GM12878 (cell line): ENCODE results near the gene RANBP9. TPM values are rescaled to one million over a fixed set of nuclear protein-coding genes. Genes with fewer than 3 reads are reported as not detected.

Experiments used
- ATAC-seq: fragments of 200-7000 bp; cut with Tn5 transposase; 3 replicates; pipeline ENCODE4 v1.9.1; 2020; ENCODE audit warnings: mild to moderate bottlenecking, moderate library complexity
- BruUV-seq: library from RNA; stranded (reverse); fragments of 400-500 nt; replicated peaks from 2 replicates; lab custom pipeline; 2021; lab: Mats Ljungman, UMichigan
- CTCF ChIA-PET: fragments of 300-600 bp; sonication (Branson Sonifier 250); formaldehyde crosslinking; extraction: SDS; loops from one replicate; lab custom pipeline; 2021; ENCODE audit warnings: inconsistent platforms; lab: Yijun Ruan, JAX
- POLR2A ChIA-PET: fragments of 350-600 bp; formaldehyde crosslinking; extraction: SDS; loops from one replicate; lab custom pipeline; 2021; ENCODE audit warnings: inconsistent platforms; lab: Charles Lee
- RAD21 ChIA-PET: fragments of 300-600 bp; sonication (Branson Sonifier 250); formaldehyde crosslinking; loops from one replicate; lab custom pipeline; 2023; ENCODE audit warnings: antibody characterized with exemption; ENCODE audit not compliant: unreplicated experiment; lab: Charles Lee
- SMC1A ChIA-PET: fragments of 300-600 bp; sonication (Branson Sonifier 250); formaldehyde crosslinking; loops from one replicate; lab custom pipeline; 2023; ENCODE audit not compliant: unreplicated experiment, uncharacterized antibody; lab: Charles Lee
- DNase-seq: peaks from one replicate; pipeline ENCODE4 v3.0.0-alpha.2; 2011; ENCODE audit warnings: low read depth, low spot score
- FAIRE-seq: peaks from 3 replicates; lab custom pipeline; 2011; peaks lifted over from hg19 to GRCh38; lab: Jason Lieb, UNC
- H2AFZ ChIP-seq: 2 replicates; pipeline ENCODE4 v1.6.0; 2011; ENCODE audit warnings: low read depth, low read length, control low read depth; ENCODE audit not compliant: control insufficient read depth
- H3K27ac ChIP-seq: 2 replicates; pipeline ENCODE4 v1.5.1; 2011; ENCODE audit warnings: control low read depth; ENCODE audit not compliant: control insufficient read depth, insufficient read depth
- H3K27me3 ChIP-seq, 2 experiments: replicated peaks in 1 of 2; 2 replicates each; pipeline versions ENCODE4 v1.6.0 to v1.6.1; 2011; ENCODE audit warnings: low read length in 1 of 2; ENCODE audit not compliant: control insufficient read depth in 2 of 2, insufficient read depth in 2 of 2
- H3K36me3 ChIP-seq, 2 experiments: 2 replicates each; pipeline ENCODE4 v1.5.1; 2011; ENCODE audit warnings: low read length in 1 of 2; ENCODE audit not compliant: control insufficient read depth in 2 of 2, insufficient read depth in 2 of 2
- H3K4me1 ChIP-seq: 2 replicates; pipeline ENCODE4 v1.6.1; 2011; ENCODE audit warnings: mild to moderate bottlenecking, low read length, moderate library complexity, mixed read lengths; ENCODE audit not compliant: control insufficient read depth, insufficient read depth
- H3K4me2 ChIP-seq: 2 replicates; pipeline ENCODE4 v1.6.0; 2011; ENCODE audit warnings: control low read depth; ENCODE audit not compliant: control insufficient read depth, insufficient read depth
- H3K4me3 ChIP-seq: fragments of 200-600 bp; sonication (generic); 2 replicates; pipeline ENCODE4 v1.5.1; 2016
- H3K79me2 ChIP-seq: 2 replicates; pipeline ENCODE4 v1.6.0; 2011; ENCODE audit warnings: low read length; ENCODE audit not compliant: control insufficient read depth, insufficient read depth
- H3K9ac ChIP-seq: 2 replicates; pipeline ENCODE4 v1.8.0; 2011; ENCODE audit warnings: low read length, control low read depth, mixed read lengths; ENCODE audit not compliant: control insufficient read depth, insufficient read depth
- H3K9me3 ChIP-seq: replicated peaks from 3 replicates; pipeline ENCODE4 v1.5.1; 2011; ENCODE audit warnings: mild to moderate bottlenecking, low read length; ENCODE audit not compliant: control insufficient read depth, insufficient read depth
- H4K20me1 ChIP-seq: 2 replicates; pipeline ENCODE4 v1.6.0; 2011; ENCODE audit not compliant: control insufficient read depth, insufficient read depth
- ATF7 ChIP-seq: fragments of 450-650 bp; IDR thresholded peaks from 2 replicates; pipeline ENCODE4 v1.6.1; 2016; ENCODE audit warnings: low read depth, mild to moderate bottlenecking
- BCL11A ChIP-seq: IDR thresholded peaks from 2 replicates; pipeline ENCODE4 v1.6.1; 2011; ENCODE audit warnings: low read depth, low read length
- BMI1 ChIP-seq: fragments of 450-650 bp; IDR thresholded peaks from 2 replicates; pipeline ENCODE4 v1.6.1; 2016; ENCODE audit warnings: mild to moderate bottlenecking, moderate library complexity, borderline replicate concordance
- CEBPB ChIP-seq, 2 experiments: fragments of 150-350 bp in 1 of 2; IDR thresholded peaks; 2 replicates each; pipeline ENCODE4 v1.6.1; 2012 to 2014; ENCODE audit warnings: low read depth in 2 of 2, low read length in 2 of 2, borderline replicate concordance in 1 of 2, inconsistent platforms in 1 of 2
- CUX1 ChIP-seq: IDR thresholded peaks from 2 replicates; pipeline ENCODE4 v1.6.1; 2012; ENCODE audit warnings: improper control_type of control experiment, low read depth, low read length; ENCODE audit not compliant: insufficient replicate concordance
- E4F1 ChIP-seq: fragments of 450-650 bp; IDR thresholded peaks from 2 replicates; pipeline ENCODE4 v1.6.1; 2018; ENCODE audit warnings: borderline replicate concordance, mild to moderate bottlenecking; ENCODE audit not compliant: partially characterized antibody
- HDGF ChIP-seq: fragments of 450-650 bp; IDR thresholded peaks from 2 replicates; pipeline ENCODE4 v1.6.1; 2016; ENCODE audit warnings: antibody characterized with exemption
- JUNB ChIP-seq: IDR thresholded peaks from 2 replicates; pipeline ENCODE4 v1.6.1; 2016; ENCODE audit warnings: antibody characterized with exemption, mild to moderate bottlenecking
- MEF2A ChIP-seq: IDR thresholded peaks from 2 replicates; pipeline ENCODE4 v1.6.1; 2011; ENCODE audit warnings: low read depth, mild to moderate bottlenecking, low read length, moderate library complexity; ENCODE audit not compliant: insufficient read depth
- NR2C1 ChIP-seq: fragments of 450-650 bp; IDR thresholded peaks from 2 replicates; pipeline ENCODE4 v1.6.1; 2017; ENCODE audit warnings: antibody characterized with exemption, mild to moderate bottlenecking, moderate library complexity
- POLR2AphosphoS5 ChIP-seq: IDR thresholded peaks from 2 replicates; pipeline ENCODE4 v1.6.1; 2011; ENCODE audit warnings: mild to moderate bottlenecking, low read length, inconsistent platforms
- TBL1XR1 ChIP-seq: IDR thresholded peaks from 2 replicates; pipeline ENCODE4 v1.6.1; 2012; ENCODE audit warnings: low read depth, low read length, improper control_type of control experiment
- YY1 ChIP-seq: IDR thresholded peaks from 2 replicates; pipeline ENCODE4 v1.6.1; 2011; ENCODE audit warnings: low read depth, mild to moderate bottlenecking, low read length
- ZBTB4 ChIP-seq: fragments of 450-650 bp; formaldehyde crosslinking; IDR thresholded peaks from 2 replicates; pipeline ENCODE4 v1.4.0; 2022; ENCODE audit warnings: mild to moderate bottlenecking, moderate library complexity
- WGBS: methylation state at CpG from one replicate; pipeline ENCODE4 v1.1.6; 2016; ENCODE audit warnings: low lambda C conversion rate; ENCODE audit not compliant: insufficient replicate concordance, insufficient coverage; ENCODE audit errors: missing lambda C conversion rate; 5-methylcytosine and 5-hydroxymethylcytosine counted together
- in situ Hi-C: fragments of 300-500 bp; cut with MboI; formaldehyde crosslinking; loops from 9 replicates; pipeline ENCODE4 v1.14.3; 2018; ENCODE audit warnings: mixed read lengths
- intact Hi-C: fragments of 100-400 bp; cut with micrococcal nuclease; formaldehyde crosslinking; loops from one replicate; pipeline ENCODE4 v1.14.2; 2022; ENCODE audit not compliant: unreplicated experiment
- polyA plus RNA-seq, 11 experiments: library from polyadenylated mRNA; depleted of rRNA in 4 of 11; unstranded in 6 of 11; stranded (reverse) in 5 of 11; fragments of >200 nt; fragmentation: Nextera tagmentation in 4 of 11; fragmentation: Illumina TruSeq in 1 of 11; extraction: Ambion mirVana in 4 of 11; extraction: Trizol in 1 of 11; gene quantifications; 1 replicate in 1 of 11; 2 replicates in 10 of 11; pipeline versions ENCODE4 v1.2.1 to v1.2.3, GENCODE V29; 2011 to 2016; ENCODE audit warnings: inconsistent platforms in 2 of 11, missing spikeins in 2 of 11, low read depth in 1 of 11
- total RNA-seq, 4 experiments: library from RNA; depleted of rRNA in 3 of 4; stranded (reverse); fragments of >200 nt in 3 of 4; fragmentation: Illumina TruSeq in 1 of 4; extraction: Trizol in 1 of 4; gene quantifications; 2 replicates each; pipeline versions ENCODE4 v1.2.1 to v1.2.3, GENCODE V29; 2013 to 2021

The RANBP9 gene
- total and polyA plus RNA-seq, 10 of the 15 experiments (the other 5 are each of a cell fraction or from before 2014, with no cell fraction given): 3.7 to 43.1 (median 16.2) TPM

GRCh38 chr6:13667655-13668054, 44.0 kb downstream of the RANBP9 start:
- in situ Hi-C loops: no loop called here
- no peak for FAIRE-seq
- H2AFZ ChIP-seq: no peak overlapping the region
- SMC1A ChIA-PET: interaction anchor here (0.6 to 5.4 kb wide), 3 partner anchors 12 to 954 kb away, joined by 3 to 32 read pairs (median 4); no protein-coding TSS in a partner anchor
- ATAC-seq: no peak
- H3K27me3 ChIP-seq: no peaks in the 10 kb centered on the region
- H3K4me1 ChIP-seq: 0 out of 2 replicates have a peak, but pooled peaks cover 3% of the 10 kb centered on the region
- intact Hi-C loops: no loop called here
- no peak overlapping the region for H3K9ac ChIP-seq
- no peaks in the 10 kb centered on the region for H3K36me3 ChIP-seq
- peaks cover 64% of the 10 kb centered on the region for H3K79me2 ChIP-seq
- H3K9me3 ChIP-seq: no peaks in the 10 kb centered on the region; the same call in 1 of the 3 replicates
- RAD21 ChIA-PET: interaction anchor here (1.0 to 1.5 kb wide), 2 partner anchors 52 to 127 kb away, joined by 4 read pairs; partner anchors contain the start of gene NOL7
- WGBS: 98% methylated on average over 2 of the region's 2 CpGs
- no peak overlapping the region for H3K27ac ChIP-seq
- no peak overlapping the region for H3K4me3 ChIP-seq
- BruUV-seq: no TSS peak
- no peak for DNase-seq
- CTCF ChIA-PET: interaction anchor here (1.3 to 1.6 kb wide), 2 partner anchors 52 to 53 kb away, joined by 3 to 4 read pairs; partner anchors contain the start of gene NOL7
- H4K20me1 ChIP-seq: no peaks in the 10 kb centered on the region
- POLR2A ChIA-PET: interaction anchor here (0.5 to 0.6 kb wide), 2 partner anchors 38 to 456 kb away, joined by 3 read pairs; no protein-coding TSS in a partner anchor
- no peak overlapping the region for H3K4me2 ChIP-seq
- TF ChIP-seq JUNB (no peak), BCL11A (no peak), NR2C1 (no peak), HDGF (no peak), MEF2A (no peak), E4F1 (no peak), CEBPB (IDR thresholded peaks at IDR 0.05; ENCODE audit: borderline replicate concordance in 1 of 2, low read depth in 2 of 2, low read length in 2 of 2) (no peak), YY1 (no peak), ATF7 (no peak), CUX1 (no peak), TBL1XR1 (no peak), POLR2AphosphoS5 (no peak), ZBTB4 (CRISPR knock-in tag) (no peak), BMI1 (no peak)
